H1 (cell line): ENCODE data around the gene PPM1M. TPM values are rescaled to one million over a fixed set of nuclear protein-coding genes. Genes with fewer than 3 reads are reported as not detected.
A peak's percentile ranks its signal among the peaks of the same experiment; 100 is the strongest.

Experiments
- CTCF ChIA-PET: fragments of 300-600 bp; sonication (Branson Sonifier 250); formaldehyde crosslinking; loops from one replicate; lab custom pipeline; 2021; ENCODE audit not compliant: partially characterized antibody; lab: Charles Lee
- POLR2A ChIA-PET: fragments of 300-600 bp; sonication (Branson Sonifier 250); formaldehyde crosslinking; loops from one replicate; lab custom pipeline; 2021; ENCODE audit warnings: inconsistent platforms; ENCODE audit not compliant: partially characterized antibody; lab: Charles Lee
- DNase-seq, 2 experiments: peaks; one replicate each; pipeline versions ENCODE4 v3.0.0 to v3.0.0-alpha.2; 2010 to 2022; ENCODE audit warnings: low spot score in 2 of 2, low read depth in 1 of 2, mixed read lengths in 1 of 2
- FAIRE-seq: peaks from 2 replicates; lab custom pipeline; 2011; peaks lifted over from hg19 to GRCh38; lab: Jason Lieb, UNC
- H2AFZ ChIP-seq: 2 replicates; pipeline ENCODE4 v1.8.1; 2012; ENCODE audit warnings: low read length, inconsistent platforms
- H2AK5ac ChIP-seq: 2 replicates; pipeline ENCODE4 v1.6.1; 2013; ENCODE audit warnings: low read depth, low read length
- H2BK120ac ChIP-seq: replicated peaks from 2 replicates; pipeline ENCODE3; 2013; ENCODE audit warnings: low read depth, low read length, inconsistent platforms
- H2BK12ac ChIP-seq: 2 replicates; pipeline ENCODE4 v1.6.1; 2013; ENCODE audit warnings: low read depth, low read length
- H2BK15ac ChIP-seq: 2 replicates; pipeline ENCODE4 v1.6.1; 2013; ENCODE audit warnings: low read length
- H2BK20ac ChIP-seq: 2 replicates; pipeline ENCODE4 v1.6.1; 2013; ENCODE audit warnings: low read length
- H2BK5ac ChIP-seq: 2 replicates; pipeline ENCODE4 v1.6.1; 2013; ENCODE audit warnings: low read depth, low read length
- H3K14ac ChIP-seq: 2 replicates; pipeline ENCODE4 v1.6.1; 2013; ENCODE audit warnings: inconsistent platforms; ENCODE audit not compliant: insufficient read length
- H3K18ac ChIP-seq: 2 replicates; pipeline ENCODE4 v1.6.1; 2013; ENCODE audit warnings: low read length; ENCODE audit errors: extremely low read depth
- H3K23ac ChIP-seq: 2 replicates; pipeline ENCODE4 v1.6.1; 2013; ENCODE audit warnings: inconsistent platforms; ENCODE audit not compliant: insufficient read length
- H3K23me2 ChIP-seq: 2 replicates; pipeline ENCODE4 v1.6.1; 2013; ENCODE audit warnings: low read depth, low read length
- H3K27ac ChIP-seq: 2 replicates; pipeline ENCODE4 v1.6.1; 2011; ENCODE audit warnings: low read depth, low read length, inconsistent platforms
- H3K27me3 ChIP-seq, 4 experiments: replicated peaks in 1 of 4; 1 replicate in 1 of 4; 2 replicates in 3 of 4; pipeline versions ENCODE4 v1.6.1 to v1.8.1; 2011 to 2013; ENCODE audit warnings: low read length in 3 of 4, mild to moderate bottlenecking in 3 of 4, inconsistent platforms in 2 of 4, mixed read lengths in 2 of 4, moderate library complexity in 1 of 4; ENCODE audit not compliant: control insufficient read depth in 3 of 4, insufficient read depth in 3 of 4; ENCODE audit errors: extremely low read depth in 1 of 4
- H3K36me3 ChIP-seq, 4 experiments: 2 replicates each; pipeline versions ENCODE4 v1.6.1 to v1.8.1; 2011 to 2013; ENCODE audit warnings: mild to moderate bottlenecking in 4 of 4, low read length in 3 of 4, moderate library complexity in 2 of 4, control low read depth in 1 of 4, inconsistent platforms in 1 of 4; ENCODE audit not compliant: insufficient read depth in 4 of 4, control insufficient read depth in 2 of 4
- H3K4ac ChIP-seq: replicated peaks from 2 replicates; pipeline ENCODE3; 2013; ENCODE audit warnings: low read length, low read depth, mixed read lengths, inconsistent platforms; ENCODE audit not compliant: insufficient read length
- H3K4me1 ChIP-seq, 4 experiments: replicated peaks in 1 of 4; 1 replicate in 1 of 4; 2 replicates in 3 of 4; pipeline versions ENCODE4 v1.6.1 to v1.8.1; 2011 to 2013; ENCODE audit warnings: low read length in 3 of 4, inconsistent platforms in 2 of 4, mixed read lengths in 1 of 4; ENCODE audit not compliant: insufficient read depth in 4 of 4, control insufficient read depth in 3 of 4
- H3K4me2 ChIP-seq, 2 experiments: 2 replicates each; pipeline versions ENCODE4 v1.6.1 to v1.8.1; 2011 to 2013; ENCODE audit warnings: low read depth in 2 of 2, low read length in 2 of 2, control low read depth in 1 of 2, inconsistent platforms in 1 of 2, mild to moderate bottlenecking in 1 of 2; ENCODE audit not compliant: insufficient read depth in 1 of 2
- H3K4me3 ChIP-seq, 4 experiments: fragments of 200-600, 300-600 bp in 1 of 4; sonication (generic), shearing (Covaris generic), sonication (Bioruptor Twin) in 1 of 4; 2 replicates each; pipeline versions ENCODE4 v1.5.1 to v1.8.1; 2011 to 2016; ENCODE audit warnings: low read length in 4 of 4, low read depth in 3 of 4, control low read depth in 2 of 4, inconsistent platforms in 2 of 4, mild to moderate bottlenecking in 2 of 4, mixed read lengths in 1 of 4, moderate library complexity in 1 of 4; ENCODE audit not compliant: insufficient read depth in 2 of 4; ENCODE audit errors: extremely low read depth in 1 of 4
- H3K56ac ChIP-seq: replicated peaks from 2 replicates; pipeline ENCODE3; 2013; ENCODE audit warnings: low read depth, mild to moderate bottlenecking, mixed read lengths, low read length, inconsistent platforms; ENCODE audit not compliant: insufficient read length
- H3K79me1 ChIP-seq: 2 replicates; pipeline ENCODE4 v1.6.1; 2013; ENCODE audit warnings: low read depth, low read length, control low read depth
- H3K79me2 ChIP-seq, 2 experiments: 2 replicates each; pipeline versions ENCODE4 v1.6.1 to v1.8.1; 2012 to 2013; ENCODE audit warnings: low read length in 2 of 2, mild to moderate bottlenecking in 2 of 2, inconsistent platforms in 1 of 2; ENCODE audit not compliant: insufficient read depth in 2 of 2, control insufficient read depth in 1 of 2
- H3K9ac ChIP-seq, 4 experiments: replicated peaks in 1 of 4; 1 replicate in 1 of 4; 2 replicates in 3 of 4; pipeline versions ENCODE4 v1.6.1 to v1.8.1; 2011 to 2013; ENCODE audit warnings: low read depth in 3 of 4, low read length in 3 of 4, control low read depth in 2 of 4, mild to moderate bottlenecking in 2 of 4, moderate library complexity in 2 of 4, inconsistent platforms in 1 of 4; ENCODE audit errors: extremely low read depth in 1 of 4
- H3K9me3 ChIP-seq, 2 experiments: 2 replicates each; pipeline versions ENCODE4 v1.6.1 to v1.8.1; 2012 to 2013; ENCODE audit warnings: mild to moderate bottlenecking in 2 of 2, moderate library complexity in 2 of 2, control low read depth in 1 of 2, inconsistent platforms in 1 of 2, low read depth in 1 of 2, low read length in 1 of 2, mixed read lengths in 1 of 2; ENCODE audit not compliant: insufficient read depth in 2 of 2
- H4K20me1 ChIP-seq, 2 experiments: replicated peaks in 1 of 2; 2 replicates each; pipeline versions ENCODE3 to v1.8.1; 2011 to 2013; ENCODE audit warnings: inconsistent platforms in 2 of 2, low read length in 2 of 2, mild to moderate bottlenecking in 1 of 2; ENCODE audit not compliant: insufficient read depth in 2 of 2, control insufficient read depth in 1 of 2
- H4K5ac ChIP-seq: 2 replicates; pipeline ENCODE4 v1.6.1; 2013; ENCODE audit warnings: low read length, low read depth, mixed read lengths, inconsistent platforms; ENCODE audit not compliant: insufficient read length
- H4K8ac ChIP-seq: 2 replicates; pipeline ENCODE4 v1.8.0; 2013; ENCODE audit warnings: mild to moderate bottlenecking, moderate library complexity, low read length, inconsistent platforms; ENCODE audit not compliant: insufficient read depth; ENCODE audit errors: extremely low read depth
- H4K91ac ChIP-seq: replicated peaks from 2 replicates; pipeline ENCODE3; 2013; ENCODE audit warnings: low read length, mixed read lengths, inconsistent platforms; ENCODE audit not compliant: insufficient read length
- CHD1 ChIP-seq: IDR thresholded peaks from 2 replicates; pipeline ENCODE4 v1.6.1; 2012; ENCODE audit warnings: low read depth, low read length, improper control_type of control experiment
- HDAC2 ChIP-seq, 2 experiments: fragments of 300-600 bp in 1 of 2; sonication (generic) in 1 of 2; IDR thresholded peaks; 2 replicates each; pipeline ENCODE4 v1.6.1; 2011 to 2012; ENCODE audit warnings: low read depth in 2 of 2, low read length in 2 of 2, mild to moderate bottlenecking in 2 of 2, moderate library complexity in 2 of 2, borderline replicate concordance in 1 of 2, inconsistent platforms in 1 of 2
- MAX ChIP-seq: IDR thresholded peaks from 2 replicates; pipeline ENCODE4 v1.6.1; 2012; ENCODE audit warnings: inconsistent platforms
- POLR2A ChIP-seq, 2 experiments: IDR thresholded peaks; 1 replicate in 1 of 2; 2 replicates in 1 of 2; pipeline ENCODE4 v1.6.1; 2011; ENCODE audit warnings: low read depth in 2 of 2, low read length in 2 of 2, mild to moderate bottlenecking in 2 of 2; ENCODE audit errors: control extremely low read depth in 1 of 2
- SAP30 ChIP-seq: fragments of 300-600 bp; sonication (generic); IDR thresholded peaks from 2 replicates; pipeline ENCODE4 v1.7.1; 2012; ENCODE audit warnings: low read length, moderate library complexity, mild to moderate bottlenecking, inconsistent platforms; ENCODE audit not compliant: insufficient read depth, insufficient replicate concordance
- SIN3A ChIP-seq, 2 experiments: IDR thresholded peaks in 1 of 2; conservative IDR thresholded peaks in 1 of 2; 2 replicates each; pipeline ENCODE4 v1.6.1; 2011 to 2012; ENCODE audit warnings: low read length in 2 of 2, improper control_type of control experiment in 1 of 2, low read depth in 1 of 2, mild to moderate bottlenecking in 1 of 2
- TCF12 ChIP-seq: IDR thresholded peaks from 2 replicates; pipeline ENCODE4 v1.6.1; 2011; ENCODE audit warnings: low read depth, mild to moderate bottlenecking, low read length
- WGBS, 2 experiments: shearing (Covaris generic) in 1 of 2; methylation state at CpG; one replicate each; pipeline versions ENCODE4 v1.1.6 to v1.1.7; 2013 to 2015; ENCODE audit warnings: low lambda C conversion rate in 2 of 2, mixed read lengths in 2 of 2, inconsistent platforms in 1 of 2, low coverage in 1 of 2, missing lambda C conversion rate in 1 of 2; ENCODE audit not compliant: insufficient replicate concordance in 2 of 2, insufficient coverage in 1 of 2, insufficient read length in 1 of 2; ENCODE audit errors: extremely low coverage in 1 of 2, missing lambda C conversion rate in 1 of 2; 5-methylcytosine and 5-hydroxymethylcytosine counted together
- polyA plus RNA-seq, 7 experiments: library from polyadenylated mRNA; depleted of rRNA in 3 of 7; stranded (reverse) in 5 of 7; unstranded in 2 of 7; fragments of >200 nt in 5 of 7; fragments of 200-250 nt in 2 of 7; gene quantifications; 1 replicate in 5 of 7; 2 replicates in 1 of 7; 4 replicates in 1 of 7; pipeline versions ENCODE4 v1.2.1 to v1.2.3, GENCODE V29; 2011 to 2013; ENCODE audit warnings: missing spikeins in 2 of 7, mixed read lengths in 2 of 7
- total RNA-seq: library from RNA; stranded (reverse); fragmentation: NEBNext Ultra II Directional; extraction: Animal tissue kit (Norgen Biotek cat#: 25700); gene quantifications from 2 replicates; pipeline ENCODE4 v1.2.1, GENCODE V29; 2021

The PPM1M gene
- total and polyA plus RNA-seq, 2 of the 8 experiments (the other 6 are each of a cell fraction or from before 2014, with no cell fraction given), result 5.2 to 6.3 TPM

GRCh38 chr3:52277071-52277964, 31.8 kb downstream of the PPM1M start:
- Histone ChIP-seq H3K23ac (no peak overlapping the region), H2BK20ac (no peak overlapping the region), H4K5ac (no peak overlapping the region), H2AFZ (no peak overlapping the region), H4K91ac (no peak overlapping the region), H3K9me3 (no peaks in the 10 kb centered on the region), H3K4me3 (peak overlapping the region; percentile 94 to 99 (median 97)), H3K27ac (peak overlapping the region; percentile 40; the same call in 1 of the 2 replicates), H2BK15ac (no peak overlapping the region), H3K18ac (peak overlapping the region; percentile 55; the same call in 1 of the 2 replicates), H2BK5ac (peak overlapping the region; percentile 73), H3K56ac (peak overlapping the region; percentile 79), H2AK5ac (no peak overlapping the region), H2BK12ac (peak overlapping the region; percentile 23; the same call in 1 of the 2 replicates), H3K14ac (no peak overlapping the region), H3K4me1 (peaks cover 0 to 3% (median under 1%) of the 10 kb centered on the region in 4 experiments; a peak in 3 of 7 replicates), H3K23me2 (peaks cover 10% of the 10 kb centered on the region), H2BK120ac (no peak overlapping the region), H3K27me3 (no peaks in the 10 kb centered on the region), H3K4ac (no peak overlapping the region), H3K9ac (peak overlapping the region in 3 of 4 experiments; percentile 98 to 99 (median 98); a peak in 6 of 7 replicates), H3K36me3 (peaks cover 0 to 7% (median 2%) of the 10 kb centered on the region in 4 experiments; a peak in 2 of 8 replicates), H3K79me2 (peaks cover 41 to 59% of the 10 kb centered on the region in 2 experiments), H4K20me1 (peaks cover 15 to 17% of the 10 kb centered on the region in 2 experiments), H4K8ac (peak overlapping the region; percentile 35; the same call in 1 of the 2 replicates), H3K4me2 (peak overlapping the region; percentile 84 to 90), H3K79me1 (no peaks in the 10 kb centered on the region; the same call in 1 of the 2 replicates)
- TF ChIP-seq SAP30 (peak; percentile 75), POLR2A (IDR thresholded peaks at IDR 0.05; ENCODE audit: control extremely low read depth in 1 of 2, low read depth in 2 of 2, low read length in 2 of 2) (peak in 1 of 2 experiments; percentile 63; a peak in 2 of 3 replicates), HDAC2 (IDR thresholded peaks at IDR 0.05; ENCODE audit: borderline replicate concordance in 1 of 2, low read depth in 2 of 2, low read length in 2 of 2) (peak in 1 of 2 experiments; percentile 32; a peak in 1 of 4 replicates), CHD1 (no peak), TCF12 (no peak), MAX (peak; percentile 57), SIN3A (conservative IDR thresholded peaks at IDR 0.05 in 1 of 2, IDR thresholded peaks at IDR 0.05 in 1 of 2; ENCODE audit: low read depth in 1 of 2, low read length in 2 of 2) (peak; percentile 83 to 90; a peak in 3 of 4 replicates)
- WGBS, 2 experiments, result 6% methylated on average over 28 of the region's 28 CpGs; no CpG with 5 or more reads in 1 of the 2 experiments
- POLR2A ChIA-PET, result interaction anchor here (0.7 to 5.1 kb wide), 34 partner anchors 10 to 437 kb away, joined by 3 to 76 read pairs (median 4); partner anchors contain the start of genes GLYCTK, PPM1M, RPL29 and TWF2
- CTCF ChIA-PET, result interaction anchor here (0.6 to 6.1 kb wide), 17 partner anchors 11 to 985 kb away, joined by 3 to 34 read pairs (median 4); partner anchors contain the start of genes GLYCTK and PPM1M
- FAIRE-seq (no peak), DNase-seq (peak in 1 of 2 experiments; percentile 61)
